Occipital lobe (tissue), 2 donors: ENCODE results near the gene HOXB3. TPM values are rescaled to one million over a fixed set of nuclear protein-coding genes. Genes with fewer than 3 reads are reported as not detected.

Experiments
- DNase-seq: peaks from one replicate; lab custom pipeline; 2025; lab: John Stamatoyannopoulos, UW
- total RNA-seq: library from RNA; depleted of rRNA; stranded (reverse); fragments of >200 nt; gene quantifications from one replicate; pipeline ENCODE4 v1.2.3, GENCODE V29; 2014

HOXB3 gene
- total RNA-seq, 1 donor from 2014 or later = not detected

DNA sequence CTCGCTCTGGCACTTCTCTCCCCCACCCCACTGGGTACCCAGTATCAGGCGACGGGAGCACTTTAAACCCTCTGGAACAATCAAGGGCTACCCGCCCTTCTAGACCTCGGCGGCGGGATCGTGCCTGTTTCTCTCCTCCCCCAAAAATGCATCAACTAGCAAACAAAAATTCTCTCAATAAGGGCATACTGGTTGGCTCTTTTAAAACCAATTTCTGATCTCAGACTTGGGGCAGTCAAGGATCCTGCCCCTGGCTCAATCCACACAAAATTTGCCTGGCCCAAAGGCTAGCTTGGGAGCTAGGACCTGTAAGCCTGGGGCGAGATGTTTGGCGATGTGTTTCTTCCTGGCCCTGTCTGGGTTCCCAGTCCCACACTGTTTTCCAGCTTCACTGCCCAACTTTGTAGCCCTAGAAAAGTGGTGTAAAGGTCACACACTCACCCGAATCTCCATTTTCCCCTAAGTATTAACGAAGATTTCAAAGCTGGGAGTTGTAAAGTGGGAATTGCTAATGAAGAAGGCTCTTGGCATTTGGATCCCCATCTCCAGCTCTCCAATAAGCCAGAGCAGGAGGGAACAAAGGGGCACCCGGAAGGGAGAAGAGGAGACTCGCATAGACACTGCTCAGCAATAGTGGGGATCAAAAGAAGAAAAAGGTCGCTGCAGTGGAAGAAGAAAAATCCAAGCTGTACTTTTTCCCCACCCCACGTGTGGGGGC lies 30.8 kb downstream of the HOXB3 start:
- DNase-seq = no peak

GRCh38 chr17:48558831-48559121 lies 31.3 kb downstream of the HOXB3 start:
- DNase-seq = no peak

GRCh38 chr17:48558057-48558830 lies 31.8 kb downstream of the HOXB3 start:
- no peak for DNase-seq

DNA sequence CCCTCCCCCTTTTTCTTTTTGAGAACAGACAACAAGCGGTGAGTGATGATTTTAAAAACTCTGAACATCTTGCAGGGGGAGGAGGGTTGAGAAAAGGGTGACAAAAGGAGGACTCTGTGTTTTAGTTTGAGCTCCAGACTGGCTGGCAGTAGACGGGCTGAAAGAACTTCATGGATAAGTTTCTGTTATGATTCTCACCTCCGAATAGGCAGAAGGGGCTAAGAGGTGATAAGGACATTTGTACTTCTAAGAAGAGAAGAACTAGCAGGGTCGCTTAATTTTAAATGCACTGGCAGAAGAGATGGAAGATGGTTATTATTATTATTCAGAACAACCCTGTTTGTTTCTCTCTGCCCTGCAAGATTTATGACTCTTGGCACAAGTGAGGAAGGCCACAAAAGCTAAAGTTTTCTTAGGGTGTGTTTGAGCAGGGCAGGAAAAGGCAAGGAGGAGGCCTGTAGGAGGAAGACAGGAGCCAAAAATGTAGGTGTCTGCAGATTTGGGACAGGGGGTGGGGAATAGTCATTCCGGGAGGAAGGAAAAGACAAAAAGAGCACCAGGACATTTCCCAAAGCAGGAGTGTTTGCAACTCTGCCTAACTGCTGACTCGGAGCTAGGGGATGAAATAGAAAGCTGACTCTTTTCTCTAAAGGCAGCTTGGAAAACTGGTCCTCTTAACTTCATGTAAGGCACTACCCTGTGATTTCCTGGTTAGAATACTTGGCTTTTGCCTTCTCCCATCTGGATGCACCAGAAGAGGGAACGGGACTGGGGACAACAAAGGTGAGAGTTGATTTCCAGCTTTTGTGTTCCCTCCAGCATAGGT lies 33.3 kb downstream of the HOXB3 start:
- no peak for DNase-seq

DNA sequence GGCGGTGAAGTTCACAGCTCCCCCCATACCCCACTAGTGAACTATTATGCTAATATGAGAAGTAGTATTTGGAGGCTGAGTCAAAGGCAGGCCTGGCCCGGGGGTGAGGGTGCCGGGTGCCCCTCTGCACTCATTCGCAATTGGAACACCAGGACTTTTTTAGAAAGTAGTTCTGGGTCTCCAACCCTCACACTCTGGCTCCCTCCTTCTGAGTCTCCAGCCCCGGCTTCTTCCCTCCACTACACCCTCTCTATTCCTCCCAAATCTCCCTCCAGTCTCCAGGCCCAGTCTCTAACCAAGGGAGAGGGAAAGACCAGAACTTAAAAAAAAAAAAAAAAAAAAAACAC lies 33.8 kb downstream of the HOXB3 start:
- no peak for DNase-seq

DNA sequence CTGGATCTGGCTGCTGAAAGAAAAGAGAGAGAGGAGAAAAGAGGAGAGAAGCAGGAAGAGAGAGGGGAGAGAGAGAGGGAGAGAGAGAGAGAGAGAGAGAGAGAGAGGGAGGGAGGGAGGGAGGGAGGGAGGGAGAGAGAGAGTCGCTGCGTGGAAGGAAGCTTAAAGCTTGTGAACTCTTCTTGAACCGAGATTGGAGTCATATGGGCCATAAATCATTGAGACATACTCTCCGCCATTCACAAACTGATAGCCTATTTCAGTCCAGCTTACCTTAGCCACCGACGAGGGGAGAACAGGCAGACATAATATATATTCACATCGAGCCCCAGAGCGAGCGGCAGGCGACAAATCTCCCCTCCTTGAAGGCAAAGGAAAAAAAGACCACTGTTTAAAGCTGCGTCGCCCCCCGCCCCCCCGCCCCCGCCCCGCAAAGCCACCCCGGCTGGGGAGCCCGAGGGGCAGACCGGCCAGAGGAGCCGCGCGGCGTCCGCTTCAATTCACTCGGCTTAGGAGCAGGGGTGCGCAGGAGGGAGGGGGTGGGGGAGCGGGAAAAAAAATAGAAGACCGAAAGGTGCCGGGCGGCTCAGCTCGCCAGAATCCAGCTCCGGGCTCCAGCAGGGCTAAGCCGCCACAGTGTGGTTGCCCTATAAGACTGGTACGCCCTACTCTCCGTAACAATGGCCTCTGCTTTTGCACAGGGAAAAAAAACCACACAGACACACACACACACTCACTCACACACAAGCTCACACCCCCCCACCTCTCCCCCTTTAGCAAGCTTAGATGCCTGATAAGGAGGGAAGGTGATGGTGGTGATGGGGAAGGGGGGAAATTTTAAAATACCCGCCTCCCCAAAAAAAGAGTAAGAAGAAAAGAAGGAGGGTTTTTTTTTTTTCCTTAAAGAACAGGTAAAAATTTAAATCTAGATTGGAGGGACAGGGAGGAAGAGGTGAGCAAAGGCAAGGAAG lies 34.5 kb downstream of the HOXB3 start:
- DNase-seq = no peak

DNA sequence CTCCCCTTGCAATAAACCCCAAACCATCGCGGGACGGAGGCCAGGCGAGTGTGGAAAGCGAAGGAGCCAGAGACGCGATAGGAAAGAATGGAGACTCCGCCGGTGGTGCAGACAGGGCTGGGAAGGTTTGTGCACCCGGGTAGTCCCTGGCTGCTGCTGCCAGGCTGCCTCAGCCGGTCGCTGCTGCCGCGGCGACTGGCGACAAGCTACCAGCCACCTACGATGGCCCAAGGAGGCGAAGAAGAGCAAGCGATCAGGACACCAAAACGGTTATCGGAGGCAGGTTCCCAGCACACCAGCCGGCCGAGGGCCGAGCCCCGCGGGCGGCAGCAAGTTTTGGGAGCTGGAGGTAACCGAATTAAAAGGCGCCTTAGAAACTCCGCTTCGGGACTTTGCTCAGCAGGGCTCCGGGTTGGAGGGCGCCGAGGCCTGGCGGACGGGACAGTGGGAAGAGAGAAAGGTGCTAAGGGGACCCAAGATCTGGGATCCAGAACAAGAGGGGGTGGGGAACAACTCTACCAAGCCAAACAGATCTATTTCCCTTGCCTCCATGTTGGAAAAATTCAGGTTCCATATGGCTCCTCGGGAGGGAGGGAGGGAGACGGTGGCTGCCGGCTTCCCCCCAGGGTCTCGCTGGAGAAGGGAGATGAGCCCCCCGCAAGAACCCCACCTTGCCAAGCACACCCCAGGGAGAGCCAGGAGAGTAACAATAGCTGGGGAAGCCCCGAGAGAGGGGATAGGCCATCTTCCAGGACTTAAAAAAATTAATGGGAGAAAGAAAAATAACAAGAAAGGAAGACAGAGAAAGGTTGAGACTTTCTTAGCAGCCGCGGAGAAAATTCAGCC lies 35.4 kb downstream of the HOXB3 start:
- no peak for DNase-seq

- DNase-seq = no peak
These were observed 36.2 kb downstream of the HOXB3 start for GRCh38 chr17:48553826-48554225.

DNA sequence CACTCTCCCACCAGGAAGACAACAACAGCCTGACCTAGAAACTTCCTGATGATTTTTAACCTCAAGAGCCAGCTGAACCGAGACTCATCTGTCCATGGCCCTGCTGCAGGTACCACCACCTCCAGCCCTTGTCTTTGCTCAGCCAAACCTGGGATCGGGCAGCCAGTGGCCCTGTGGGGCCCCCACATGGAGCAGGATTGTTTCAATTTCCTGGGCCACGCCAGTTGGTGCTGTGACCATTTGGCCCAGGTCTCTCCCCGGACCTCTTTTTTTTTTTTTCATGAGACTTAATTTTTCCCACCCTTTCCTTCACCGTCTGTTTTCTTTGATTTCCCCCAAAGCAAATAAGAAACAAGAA lies 36.9 kb downstream of the HOXB3 start:
- DNase-seq = no peak

- no peak for DNase-seq
These were observed 37.4 kb downstream of the HOXB3 start for GRCh38 chr17:48552466-48553189.

DNA sequence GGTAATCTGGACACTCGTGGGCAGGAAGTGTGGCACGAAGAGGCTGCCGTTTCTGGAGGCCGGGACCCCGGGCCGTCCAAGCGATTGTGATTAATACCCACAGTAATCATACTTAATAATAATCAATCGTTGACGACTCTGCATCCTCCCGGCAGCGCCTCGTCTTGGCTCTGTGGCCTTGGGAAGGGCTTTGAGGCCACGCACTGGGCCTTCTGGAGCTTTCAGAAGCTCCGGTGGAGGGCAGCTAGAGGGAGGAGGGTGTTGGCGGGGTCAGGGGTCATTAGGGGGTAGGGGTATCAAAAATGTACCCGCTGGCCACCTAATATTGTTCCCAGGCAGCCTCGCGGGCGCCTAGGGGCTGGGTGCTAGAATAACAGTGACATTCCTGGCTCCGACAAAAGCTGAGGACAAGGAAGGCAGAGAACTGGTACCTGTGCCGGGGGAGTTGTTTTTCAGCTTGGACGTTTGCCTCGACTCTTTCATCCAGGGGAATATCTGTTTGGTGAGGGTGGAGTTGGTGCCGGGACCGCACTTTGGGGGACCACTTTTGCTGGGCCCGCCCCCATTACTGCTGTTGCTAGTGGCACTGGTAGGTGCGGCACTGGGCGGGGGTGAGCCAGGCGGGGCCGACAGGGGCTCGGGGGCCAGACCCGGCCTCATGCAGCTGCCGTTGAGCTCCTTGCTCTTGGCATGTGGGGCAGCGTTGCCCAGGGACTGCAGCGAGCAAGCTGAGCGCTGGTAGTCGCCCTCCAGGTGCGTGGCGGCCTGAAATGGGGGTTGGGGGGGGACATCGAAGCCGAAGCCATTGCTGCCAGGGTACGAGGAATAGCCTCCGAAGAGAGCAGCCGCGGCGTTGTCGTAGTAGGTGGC lies 38.2 kb downstream of the HOXB3 start:
- DNase-seq = no peak

GRCh38 chr17:48551214-48551555 lies 38.9 kb downstream of the HOXB3 start:
- no peak for DNase-seq

GRCh38 chr17:48550502-48551213 lies 39.4 kb downstream of the HOXB3 start:
- no peak for DNase-seq

- no peak for DNase-seq
These were observed 40.0 kb downstream of the HOXB3 start for GRCh38 chr17:48549914-48550501.

- no peak for DNase-seq
These were observed 40.8 kb downstream of the HOXB3 start for GRCh38 chr17:48549281-48549630.

DNA sequence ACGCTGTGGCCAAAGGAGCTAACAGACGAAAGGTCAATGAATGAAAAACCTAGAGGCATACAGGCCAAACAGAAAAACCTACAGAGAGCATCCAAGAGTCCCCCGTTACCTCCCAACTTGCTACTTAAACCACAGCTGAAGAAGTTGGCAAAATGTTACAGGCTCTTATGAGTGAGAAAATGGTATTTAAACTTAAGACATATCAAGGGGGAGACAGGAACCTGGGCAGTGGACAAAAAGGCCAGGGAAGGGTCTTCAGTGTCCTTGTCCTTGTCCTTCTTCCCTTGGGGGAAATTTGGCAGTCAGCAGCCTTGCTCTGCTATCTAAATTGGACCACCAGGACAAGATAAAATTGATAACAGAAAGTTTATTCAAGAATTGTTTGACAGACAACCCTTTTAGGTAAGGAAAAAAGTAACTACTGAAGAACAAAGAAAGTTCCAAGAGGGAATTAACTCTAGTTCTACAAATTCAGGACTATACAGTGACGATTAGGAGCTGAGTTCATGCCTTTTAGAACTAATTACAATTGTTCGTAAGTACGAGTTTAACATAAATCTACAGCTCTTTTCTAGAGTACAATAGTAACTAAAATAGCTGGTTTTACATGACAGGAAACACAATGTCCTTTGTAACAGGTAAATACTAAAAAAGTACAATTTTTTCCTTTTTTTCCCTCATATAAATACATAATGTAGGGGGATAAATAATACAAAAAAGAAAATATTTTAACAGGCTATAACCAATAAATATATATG lies 41.3 kb downstream of the HOXB3 start:
- DNase-seq = no peak

GRCh38 chr17:48547808-48548522 lies 42.1 kb downstream of the HOXB3 start:
- no peak for DNase-seq
